IMR-90 (cell line): ENCODE data around the gene PRKAG2. TPM values are rescaled to one million over a fixed set of nuclear protein-coding genes. Genes with fewer than 3 reads are reported as not detected.

Source experiments
- ATAC-seq: fragments of 200-7000 bp; cut with Tn5 transposase; 2 replicates; pipeline ENCODE4 v1.9.1; 2020; ENCODE audit warnings: low read depth, mild to moderate bottlenecking, moderate library complexity
- BruUV-seq: library from RNA; stranded (reverse); fragments of 400-500 nt; replicated peaks from 2 replicates; lab custom pipeline; 2021; lab: Mats Ljungman, UMichigan
- CTCF ChIA-PET: fragments of 300-600 bp; formaldehyde crosslinking; extraction: SDS; loops from one replicate; lab custom pipeline; 2021; ENCODE audit warnings: antibody characterized with exemption; lab: Yijun Ruan, JAX
- POLR2A ChIA-PET: fragments of 300-600 bp; sonication (Branson Sonifier 250); formaldehyde crosslinking; loops from one replicate; lab custom pipeline; 2022; ENCODE audit warnings: antibody characterized with exemption; ENCODE audit not compliant: unreplicated experiment; lab: Charles Lee
- DNase-seq: peaks from one replicate; pipeline ENCODE4 v3.0.0; 2013
- H2AFZ ChIP-seq: replicated peaks from 2 replicates; pipeline ENCODE3; 2013; ENCODE audit warnings: low read length, mild to moderate bottlenecking; ENCODE audit not compliant: poor library complexity
- H2AK5ac ChIP-seq: 2 replicates; pipeline ENCODE4 v1.6.1; 2013; ENCODE audit warnings: low read depth, low read length, inconsistent platforms
- H2AK9ac ChIP-seq: replicated peaks from 2 replicates; pipeline ENCODE3; 2013; ENCODE audit warnings: mild to moderate bottlenecking, low read depth, low read length, moderate library complexity; ENCODE audit not compliant: poor library complexity
- H2BK120ac ChIP-seq: 2 replicates; pipeline ENCODE4 v1.6.1; 2013; ENCODE audit warnings: low read depth, low read length, inconsistent platforms
- H2BK15ac ChIP-seq: 3 replicates; pipeline ENCODE4 v1.6.1; 2013; ENCODE audit warnings: low read depth, low read length, inconsistent platforms
- H2BK20ac ChIP-seq: 2 replicates; pipeline ENCODE4 v1.6.1; 2013; ENCODE audit warnings: low read depth, mild to moderate bottlenecking, inconsistent platforms, low read length, moderate library complexity
- H2BK5ac ChIP-seq: 2 replicates; pipeline ENCODE4 v1.6.1; 2013; ENCODE audit warnings: mild to moderate bottlenecking, low read depth, low read length, inconsistent platforms; ENCODE audit not compliant: poor library complexity, severe bottlenecking
- H3K14ac ChIP-seq: replicated peaks from 2 replicates; pipeline ENCODE4 v1.6.1; 2013; ENCODE audit warnings: low read depth, low read length, inconsistent platforms
- H3K18ac ChIP-seq: 2 replicates; pipeline ENCODE4 v1.6.1; 2013; ENCODE audit warnings: low read depth, low read length, control low read depth
- H3K23ac ChIP-seq: 2 replicates; pipeline ENCODE4 v1.6.1; 2013; ENCODE audit warnings: low read depth, low read length, inconsistent platforms
- H3K27ac ChIP-seq: 2 replicates; pipeline ENCODE4 v1.5.1; 2013; ENCODE audit warnings: mild to moderate bottlenecking, control low read depth, low read length; ENCODE audit not compliant: insufficient read depth
- H3K27me3 ChIP-seq: 2 replicates; pipeline ENCODE4 v1.6.1; 2013; ENCODE audit warnings: low read length; ENCODE audit not compliant: control insufficient read depth, insufficient read depth
- H3K36me3 ChIP-seq: 2 replicates; pipeline ENCODE4 v1.6.1; 2013; ENCODE audit warnings: low read length, mixed read lengths; ENCODE audit not compliant: control insufficient read depth, insufficient read depth
- H3K4ac ChIP-seq: 2 replicates; pipeline ENCODE4 v1.6.1; 2013; ENCODE audit warnings: low read depth, low read length, inconsistent platforms
- H3K4me1 ChIP-seq: 2 replicates; pipeline ENCODE4 v1.6.1; 2013; ENCODE audit warnings: low read length, mixed read lengths; ENCODE audit not compliant: control insufficient read depth, insufficient read depth
- H3K4me2 ChIP-seq: 2 replicates; pipeline ENCODE4 v1.6.1; 2013; ENCODE audit warnings: low read depth, mild to moderate bottlenecking, control low read depth, low read length, moderate library complexity
- H3K4me3 ChIP-seq: 2 replicates; pipeline ENCODE4 v1.5.1; 2013; ENCODE audit warnings: low read depth, mild to moderate bottlenecking, control low read depth, low read length, moderate library complexity; ENCODE audit not compliant: insufficient read depth
- H3K56ac ChIP-seq: 2 replicates; pipeline ENCODE4 v1.6.1; 2013; ENCODE audit warnings: low read length, inconsistent platforms; ENCODE audit not compliant: insufficient read depth; ENCODE audit errors: extremely low read depth
- H3K79me1 ChIP-seq, 2 experiments: 2 replicates each; pipeline ENCODE4 v1.6.1; 2013; ENCODE audit warnings: low read length in 2 of 2, inconsistent platforms in 1 of 2, low read depth in 1 of 2
- H3K9ac ChIP-seq: 2 replicates; pipeline ENCODE4 v1.6.1; 2013; ENCODE audit warnings: low read depth, low read length, control low read depth
- H3K9me1 ChIP-seq: 2 replicates; pipeline ENCODE4 v1.6.1; 2013; ENCODE audit warnings: low read length, inconsistent platforms; ENCODE audit not compliant: insufficient read depth
- H3K9me3 ChIP-seq: 2 replicates; pipeline ENCODE4 v1.6.1; 2013; ENCODE audit warnings: low read length; ENCODE audit not compliant: control insufficient read depth, insufficient read depth
- H4K20me1 ChIP-seq: 2 replicates; pipeline ENCODE4 v1.6.1; 2013; ENCODE audit warnings: low read length, inconsistent platforms; ENCODE audit not compliant: insufficient read depth
- H4K5ac ChIP-seq: 2 replicates; pipeline ENCODE4 v1.6.1; 2013; ENCODE audit warnings: mild to moderate bottlenecking, low read depth, low read length, control low read depth
- H4K8ac ChIP-seq, 2 experiments: 2 replicates each; pipeline ENCODE4 v1.6.1; 2013; ENCODE audit warnings: low read depth in 2 of 2, low read length in 2 of 2, control low read depth in 1 of 2, inconsistent platforms in 1 of 2
- H4K91ac ChIP-seq: 2 replicates; pipeline ENCODE4 v1.6.1; 2013; ENCODE audit warnings: low read depth, low read length, inconsistent platforms; ENCODE audit not compliant: insufficient read depth
- BHLHE40 ChIP-seq: fragments of 150-350 bp; IDR thresholded peaks from 2 replicates; pipeline ENCODE4 v1.6.1; 2016; ENCODE audit warnings: mild to moderate bottlenecking, low read depth, low read length
- CEBPB ChIP-seq: IDR thresholded peaks from 2 replicates; pipeline ENCODE4 v1.6.1; 2012; ENCODE audit warnings: low read depth, low read length, improper control_type of control experiment
- CTCF ChIP-seq: conservative IDR thresholded peaks from 2 replicates; pipeline ENCODE4 v1.5.1; 2012; ENCODE audit warnings: mild to moderate bottlenecking, low read depth, low read length, improper control_type of control experiment
- ELK1 ChIP-seq: fragments of 150-350 bp; IDR thresholded peaks from 2 replicates; pipeline ENCODE4 v1.6.1; 2016; ENCODE audit warnings: low read depth, mild to moderate bottlenecking, low read length, moderate library complexity, borderline replicate concordance
- MAFK ChIP-seq: IDR thresholded peaks from 2 replicates; pipeline ENCODE4 v1.6.1; 2012; ENCODE audit warnings: low read depth, low read length, improper control_type of control experiment
- MAZ ChIP-seq: IDR thresholded peaks from 2 replicates; pipeline ENCODE4 v1.6.1; 2012; ENCODE audit warnings: low read depth, mild to moderate bottlenecking, low read length, improper control_type of control experiment, moderate library complexity, borderline replicate concordance
- NFE2L2 ChIP-seq: fragments of 150-350 bp; IDR thresholded peaks from 2 replicates; pipeline ENCODE4 v1.6.1; 2016; ENCODE audit warnings: low read depth, mild to moderate bottlenecking, low read length
- POLR2A ChIP-seq: IDR thresholded peaks from 2 replicates; pipeline ENCODE4 v1.6.1; 2012; ENCODE audit warnings: mild to moderate bottlenecking, low read depth, low read length
- RAD21 ChIP-seq: IDR thresholded peaks from 2 replicates; pipeline ENCODE4 v1.6.1; 2012; ENCODE audit warnings: low read length, improper control_type of control experiment
- RCOR1 ChIP-seq: IDR thresholded peaks from 2 replicates; pipeline ENCODE4 v1.6.1; 2012; ENCODE audit warnings: mild to moderate bottlenecking, low read length, improper control_type of control experiment; ENCODE audit not compliant: insufficient replicate concordance
- RFX5 ChIP-seq: IDR thresholded peaks from 2 replicates; pipeline ENCODE4 v1.8.0; 2012; ENCODE audit warnings: low read depth, mild to moderate bottlenecking, low read length, moderate library complexity
- SMC3 ChIP-seq: fragments of 150-350 bp; IDR thresholded peaks from 2 replicates; pipeline ENCODE4 v1.6.1; 2016; ENCODE audit warnings: low read depth, mild to moderate bottlenecking, antibody characterized with exemption, low read length, moderate library complexity
- USF2 ChIP-seq: fragments of 150-350 bp; IDR thresholded peaks from 2 replicates; pipeline ENCODE4 v1.6.1; 2017; ENCODE audit warnings: mild to moderate bottlenecking, antibody characterized with exemption, low read length, low read depth
- WGBS, 2 experiments: methylation state at CpG; one replicate each; pipeline versions ENCODE4 v1.1.5 to v1.1.7; 2013; ENCODE audit warnings: missing lambda C conversion rate in 2 of 2; ENCODE audit not compliant: insufficient read length in 1 of 2; ENCODE audit errors: extremely low coverage in 2 of 2; 5-methylcytosine and 5-hydroxymethylcytosine counted together
- dilution Hi-C: fragments of 300-500 bp; cut with HindIII; formaldehyde crosslinking; loops from one replicate; pipeline ENCODE4 v1.14.3; 2018; ENCODE audit warnings: low sequenced_read_pairs; ENCODE audit not compliant: unreplicated experiment
- in situ Hi-C: fragments of 300-500 bp; cut with MboI; formaldehyde crosslinking; loops from 3 replicates; pipeline ENCODE4 v1.14.3; 2019; ENCODE audit warnings: low sequenced_read_pairs, inconsistent platforms, mixed read lengths
- intact Hi-C: fragments of 100-400 bp; cut with micrococcal nuclease; formaldehyde crosslinking; loops from 2 replicates; pipeline ENCODE4 v1.10.0; 2022
- polyA plus RNA-seq, 3 experiments: library from polyadenylated mRNA; depleted of rRNA; stranded (reverse); fragments of >200 nt; gene quantifications; 2 replicates each; pipeline ENCODE4 v1.2.3, GENCODE V29; 2012; ENCODE audit warnings: low replicate concordance in 1 of 3
- total RNA-seq: library from RNA; depleted of rRNA; stranded (reverse); fragments of >200 nt; gene quantifications from 2 replicates; pipeline ENCODE4 v1.2.3, GENCODE V29; 2012

The PRKAG2 gene
- total and polyA plus RNA-seq, 2 of the 4 experiments (the other 2 are of a cell fraction), result 15.4 to 21.6 TPM

DNA sequence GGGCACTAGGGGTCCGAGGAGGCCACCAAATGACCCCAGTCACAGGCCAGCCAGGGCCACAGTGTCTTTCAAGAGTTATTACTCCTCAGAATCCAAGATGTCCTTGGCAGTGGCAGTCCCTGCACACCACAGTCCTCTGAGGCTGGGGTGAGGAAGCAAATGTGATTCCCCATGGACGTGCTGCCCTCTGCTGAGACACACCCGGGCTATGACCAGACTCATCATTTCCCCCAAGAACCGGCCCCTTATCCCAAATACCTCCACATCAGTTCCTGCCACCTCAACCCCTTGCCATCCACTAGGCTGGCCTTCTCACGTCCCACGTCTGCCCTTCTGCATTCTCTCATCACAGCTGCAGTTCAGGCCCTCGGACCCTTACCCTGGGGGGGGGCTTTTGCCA, 5.0 kb downstream of the PRKAG2 start:
- peaks cover 56% of the 10 kb centered on the region for H3K27me3 ChIP-seq
- intact Hi-C loops, result no loop called here
- CTCF ChIA-PET, result no interaction called here

More for the DNA sequence above, 5.0 kb downstream of the PRKAG2 start:
- Histone ChIP-seq H4K8ac (no peak overlapping the region), H3K56ac (no peak overlapping the region), H4K20me1 (no peaks in the 10 kb centered on the region), H2BK20ac (no peak overlapping the region), H4K91ac (no peak overlapping the region), H2AK5ac (no peak overlapping the region), H3K9me1 (no peaks in the 10 kb centered on the region), H3K27ac (no peak overlapping the region), H3K4me3 (no peak overlapping the region), H2BK120ac (no peak overlapping the region), H3K23ac (no peak overlapping the region), H3K4ac (no peak overlapping the region), H3K14ac (no peak overlapping the region), H3K9ac (no peak overlapping the region), H2AK9ac (no peak overlapping the region), H3K4me2 (no peak overlapping the region), H3K79me1 (no peaks in the 10 kb centered on the region), H3K36me3 (no peaks in the 10 kb centered on the region), H2AFZ (no peak overlapping the region), H3K4me1 (peaks cover 5% of the 10 kb centered on the region; the same call in 1 of the 2 replicates), H2BK5ac (no peak overlapping the region), H4K5ac (no peak overlapping the region), H3K9me3 (no peaks in the 10 kb centered on the region), H3K18ac (no peak overlapping the region), H2BK15ac (no peak overlapping the region)
- dilution Hi-C loops, result no loop called here
- TF ChIP-seq POLR2A (no peak), RCOR1 (no peak), SMC3 (no peak), ELK1 (no peak), RFX5 (no peak), CTCF (no peak), CEBPB (no peak), BHLHE40 (no peak), NFE2L2 (no peak), RAD21 (no peak), USF2 (no peak), MAFK (no peak), MAZ (no peak)
- in situ Hi-C loops, result no loop called here
- DNase-seq (no peak), ATAC-seq (no peak)
- BruUV-seq, result no TSS peak
- POLR2A ChIA-PET, result no interaction called here
- WGBS, 2 experiments, result 20% methylated on average over 1 of the region's 7 CpGs; no CpG with 5 or more reads in 1 of the 2 experiments
